Neural crest cell (in vitro differentiated cells): ENCODE measurements around the gene SPEG. TPM values are rescaled to one million over a fixed set of nuclear protein-coding genes. Genes with fewer than 3 reads are reported as not detected.
A peak's percentile ranks its signal among the peaks of the same experiment; 100 is the strongest.
"Not testable (repeated sequence)": the region's sequence is repeated elsewhere in the genome, so short reads cannot be mapped to it uniquely, and the experiment has no call there.

Source experiments
- DNase-seq: peaks from one replicate; pipeline ENCODE4 v3.0.0; 2021; ENCODE audit warnings: low read depth, mixed read lengths, low spot score
- H3K27ac Mint-ChIP-seq: one replicate; pipeline ENCODE4 v1.8.0; 2021; ENCODE audit warnings: mild to moderate bottlenecking, mixed read lengths; ENCODE audit not compliant: unreplicated experiment
- H3K27me3 Mint-ChIP-seq: 2 replicates; pipeline ENCODE4 v1.8.0; 2021; ENCODE audit warnings: low read depth, mild to moderate bottlenecking, mixed read lengths
- H3K36me3 Mint-ChIP-seq: 2 replicates; pipeline ENCODE4 v1.8.0; 2021; ENCODE audit warnings: low read depth, mild to moderate bottlenecking, mixed read lengths
- H3K4me1 Mint-ChIP-seq: 2 replicates; pipeline ENCODE4 v1.8.0; 2021; ENCODE audit warnings: mixed read lengths
- H3K4me3 Mint-ChIP-seq: one replicate; pipeline ENCODE4 v1.8.0; 2021; ENCODE audit warnings: mild to moderate bottlenecking, mixed read lengths
- H3K9me3 Mint-ChIP-seq: 2 replicates; pipeline ENCODE4 v1.8.0; 2021; ENCODE audit warnings: mixed read lengths
- total RNA-seq: library from RNA; stranded (reverse); gene quantifications from 2 replicates; pipeline ENCODE4 v1.2.1, GENCODE V29; 2021
- TF ChIP-seq, protein P1 (sequence below): fragments of 200-600 bp; sonication (generic); conservative IDR thresholded peaks from 2 replicates; pipeline ENCODE4 v1.5.0; 2021; ENCODE audit warnings: antibody characterized with exemption, mild to moderate bottlenecking

Gene SPEG
- total RNA-seq, 1 donor from 2014 or later = 13.4 TPM

DNA sequence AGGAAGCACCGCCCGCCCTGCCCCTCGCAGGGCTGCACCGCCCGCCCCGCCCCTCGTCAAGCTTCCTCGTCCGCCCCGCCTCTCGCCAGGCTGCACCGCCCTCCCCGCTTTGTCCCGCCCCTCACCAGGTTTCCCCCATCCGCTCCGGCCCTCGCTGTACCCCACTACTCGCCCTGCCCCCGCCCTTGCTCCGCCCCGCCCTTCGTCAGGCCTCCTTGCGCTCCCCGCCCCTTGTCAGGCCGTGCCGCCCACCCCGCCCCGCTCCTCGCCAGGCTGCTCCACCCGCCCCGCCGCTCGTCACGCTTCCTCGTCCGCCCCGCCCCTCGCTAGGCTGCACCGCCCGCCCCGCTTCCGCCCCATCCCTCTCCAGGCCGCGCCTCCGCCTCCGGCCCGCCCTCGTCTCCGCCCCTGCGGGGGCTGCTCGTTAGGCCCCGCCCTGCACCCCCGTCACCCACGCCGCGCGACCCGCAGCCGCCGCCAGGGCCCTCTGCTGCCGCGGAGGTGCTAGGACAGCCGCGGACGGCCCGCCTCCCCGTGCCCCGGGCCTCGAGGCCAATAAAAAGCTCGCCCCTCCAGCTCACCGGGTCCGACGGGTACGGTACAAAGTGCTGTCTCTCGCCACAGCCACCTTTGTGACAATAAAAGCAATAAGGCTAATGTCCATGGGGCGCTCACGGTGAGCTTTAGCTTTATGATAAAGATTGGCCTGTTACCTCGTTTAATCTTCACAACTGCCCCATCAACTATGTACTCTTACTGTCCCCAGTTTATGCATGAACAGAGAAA, 46.3 kb upstream of the SPEG start:
- peak; percentile 96 for DNase-seq
- Mint-ChIP-seq H3K9me3 (no peaks in the 10 kb centered on the region), H3K4me1 (peaks cover 14% of the 10 kb centered on the region), H3K36me3 (peaks cover 6% of the 10 kb centered on the region), H3K4me3 (peak overlapping the region; percentile 84), H3K27ac (no peak overlapping the region), H3K27me3 (peaks cover 2% of the 10 kb centered on the region)
- TF ChIP-seq, protein P1, sequence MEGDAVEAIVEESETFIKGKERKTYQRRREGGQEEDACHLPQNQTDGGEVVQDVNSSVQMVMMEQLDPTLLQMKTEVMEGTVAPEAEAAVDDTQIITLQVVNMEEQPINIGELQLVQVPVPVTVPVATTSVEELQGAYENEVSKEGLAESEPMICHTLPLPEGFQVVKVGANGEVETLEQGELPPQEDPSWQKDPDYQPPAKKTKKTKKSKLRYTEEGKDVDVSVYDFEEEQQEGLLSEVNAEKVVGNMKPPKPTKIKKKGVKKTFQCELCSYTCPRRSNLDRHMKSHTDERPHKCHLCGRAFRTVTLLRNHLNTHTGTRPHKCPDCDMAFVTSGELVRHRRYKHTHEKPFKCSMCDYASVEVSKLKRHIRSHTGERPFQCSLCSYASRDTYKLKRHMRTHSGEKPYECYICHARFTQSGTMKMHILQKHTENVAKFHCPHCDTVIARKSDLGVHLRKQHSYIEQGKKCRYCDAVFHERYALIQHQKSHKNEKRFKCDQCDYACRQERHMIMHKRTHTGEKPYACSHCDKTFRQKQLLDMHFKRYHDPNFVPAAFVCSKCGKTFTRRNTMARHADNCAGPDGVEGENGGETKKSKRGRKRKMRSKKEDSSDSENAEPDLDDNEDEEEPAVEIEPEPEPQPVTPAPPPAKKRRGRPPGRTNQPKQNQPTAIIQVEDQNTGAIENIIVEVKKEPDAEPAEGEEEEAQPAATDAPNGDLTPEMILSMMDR = peak; percentile 65

DNA sequence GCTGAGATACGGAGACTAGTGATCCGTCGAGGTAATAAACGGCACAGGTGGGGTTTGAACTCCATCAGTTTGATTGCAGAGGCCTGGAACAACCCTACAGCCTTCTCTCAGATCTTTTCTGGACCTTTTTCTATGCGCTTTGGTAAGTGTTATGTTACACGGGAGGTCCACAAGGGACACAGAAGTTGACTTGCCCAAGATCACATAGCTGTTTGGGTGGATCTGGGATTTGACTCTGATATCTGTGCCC, 45.8 kb upstream of the SPEG start:
- Mint-ChIP-seq H3K36me3 (peaks cover under 1% of the 10 kb centered on the region), H3K27ac (no peak overlapping the region), H3K4me1 (peaks cover 14% of the 10 kb centered on the region), H3K27me3 (peaks cover 2% of the 10 kb centered on the region), H3K4me3 (peak overlapping the region; percentile 84), H3K9me3 (no peaks in the 10 kb centered on the region)
- DNase-seq = no peak
- TF ChIP-seq, protein P1 = no peak

DNA sequence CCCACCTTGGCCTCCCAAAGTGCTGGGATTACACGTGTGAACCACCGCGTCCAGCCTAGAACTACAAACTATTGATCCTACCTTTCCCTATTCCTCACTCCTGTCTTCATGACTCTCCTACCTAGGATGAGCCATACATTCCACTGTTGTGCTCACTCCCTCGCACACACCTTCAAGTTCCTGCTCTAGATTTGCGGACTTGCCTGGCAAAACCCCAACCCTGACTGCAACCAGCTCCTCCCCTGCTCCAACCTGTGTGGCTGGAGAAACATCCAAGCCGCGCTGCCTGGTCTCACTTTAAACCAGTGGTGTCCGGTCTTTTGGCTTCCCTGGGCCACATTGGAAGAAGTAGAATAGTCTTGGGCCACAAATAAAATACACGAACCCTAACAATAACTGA, 41.9 kb upstream of the SPEG start:
- Mint-ChIP-seq H3K4me1 (peaks cover 7% of the 10 kb centered on the region), H3K4me3 (no peak overlapping the region), H3K27me3 (peaks cover 2% of the 10 kb centered on the region), H3K27ac (no peak overlapping the region), H3K9me3 (no peaks in the 10 kb centered on the region), H3K36me3 (no peaks in the 10 kb centered on the region)
- no peak for DNase-seq
- TF ChIP-seq, protein P1 = no peak

DNA sequence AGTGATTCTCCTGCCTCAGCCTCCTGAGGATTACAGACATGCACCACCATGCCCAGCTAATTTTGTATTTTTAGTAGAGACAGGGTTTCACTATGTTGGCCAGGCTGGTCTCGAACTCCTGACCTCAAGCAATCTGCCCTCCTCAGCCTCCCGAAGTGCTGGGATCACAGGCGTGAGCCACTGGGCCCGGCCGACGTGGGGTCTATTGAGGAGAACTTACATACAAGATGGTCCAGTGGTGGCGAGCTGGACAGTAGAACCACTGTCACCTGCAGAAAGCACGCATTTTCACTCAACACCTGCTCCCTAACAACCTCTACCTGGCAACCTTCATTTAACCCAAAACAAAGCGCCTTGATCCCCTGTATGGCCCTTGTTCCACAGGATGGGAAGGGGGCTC, 39.6 kb upstream of the SPEG start:
- H3K36me3 Mint-ChIP-seq, H3K27ac Mint-ChIP-seq, H3K4me3 Mint-ChIP-seq, DNase-seq, H3K4me1 Mint-ChIP-seq, H3K27me3 Mint-ChIP-seq, H3K9me3 Mint-ChIP-seq: not testable (repeated sequence)

DNA sequence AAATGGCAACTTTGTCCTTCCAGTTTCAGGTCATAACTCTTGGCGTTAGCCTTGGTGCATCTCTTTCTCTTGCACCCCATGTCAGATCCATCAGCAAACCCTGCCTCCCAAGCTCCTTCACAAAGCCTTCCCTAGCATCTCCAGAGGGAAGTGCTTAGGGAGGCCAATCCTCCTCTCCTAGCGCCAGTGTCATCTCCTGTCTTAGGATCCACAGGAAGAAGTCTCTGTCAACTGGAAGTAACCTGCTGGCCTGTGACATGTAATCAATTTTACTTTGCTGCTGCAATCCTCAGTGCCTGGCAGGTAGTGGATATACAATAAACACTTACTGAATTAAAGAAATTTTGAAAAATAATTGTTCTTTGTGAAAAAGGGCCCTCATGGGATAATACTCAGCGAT, 39.0 kb upstream of the SPEG start:
- no peaks in the 10 kb centered on the region for H3K9me3 Mint-ChIP-seq
- no peaks in the 10 kb centered on the region for H3K36me3 Mint-ChIP-seq
- DNase-seq = no peak
- no peak overlapping the region for H3K4me3 Mint-ChIP-seq
- TF ChIP-seq, protein P1 = no peak
- peaks cover 9% of the 10 kb centered on the region for H3K4me1 Mint-ChIP-seq
- peaks cover 2% of the 10 kb centered on the region for H3K27me3 Mint-ChIP-seq
- no peak overlapping the region for H3K27ac Mint-ChIP-seq

DNA sequence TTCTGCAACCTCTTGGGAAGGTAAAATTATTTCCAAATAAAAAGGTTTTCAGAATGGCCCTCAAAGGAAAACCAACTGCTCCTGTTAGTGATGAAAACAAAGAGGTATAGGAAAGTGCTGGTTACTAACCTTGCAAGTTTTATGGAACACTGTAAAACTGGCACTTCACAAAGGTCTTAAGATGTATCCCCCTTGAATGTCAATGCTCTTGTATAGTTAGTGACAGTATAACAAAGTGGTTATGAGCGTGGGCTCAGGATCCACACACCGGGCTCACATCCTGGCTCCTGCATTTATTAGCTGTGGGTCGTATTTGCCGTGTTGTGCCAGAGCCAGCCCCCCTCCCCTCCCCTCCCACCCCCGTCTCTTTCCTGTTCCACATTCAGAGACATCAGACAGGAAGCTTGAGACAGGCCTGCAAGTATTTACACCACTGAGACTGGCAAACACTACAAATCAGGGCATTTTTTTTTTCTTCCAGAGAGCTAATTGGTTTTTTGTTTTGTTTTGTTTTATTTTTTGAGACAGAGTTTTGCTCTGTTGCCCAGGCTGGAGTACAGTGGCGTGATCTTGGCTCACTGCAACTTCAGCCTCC, 37.7 kb upstream of the SPEG start:
- H3K27me3 Mint-ChIP-seq = peaks cover 2% of the 10 kb centered on the region
- peaks cover 10% of the 10 kb centered on the region for H3K4me1 Mint-ChIP-seq
- H3K9me3 Mint-ChIP-seq = no peaks in the 10 kb centered on the region
- no peak for DNase-seq
- no peaks in the 10 kb centered on the region for H3K36me3 Mint-ChIP-seq
- TF ChIP-seq, protein P1 = no peak
- no peak overlapping the region for H3K4me3 Mint-ChIP-seq
- H3K27ac Mint-ChIP-seq = no peak overlapping the region
